Measurements from ENCODE around the gene POLR1A. TPM values are rescaled to one million over a fixed set of nuclear protein-coding genes. Genes with fewer than 3 reads are reported as not detected.

Gene POLR1A
- total and polyA plus RNA-seq, 4 donors, result 3.2 to 12.3 (median 6.1) TPM

DNA sequence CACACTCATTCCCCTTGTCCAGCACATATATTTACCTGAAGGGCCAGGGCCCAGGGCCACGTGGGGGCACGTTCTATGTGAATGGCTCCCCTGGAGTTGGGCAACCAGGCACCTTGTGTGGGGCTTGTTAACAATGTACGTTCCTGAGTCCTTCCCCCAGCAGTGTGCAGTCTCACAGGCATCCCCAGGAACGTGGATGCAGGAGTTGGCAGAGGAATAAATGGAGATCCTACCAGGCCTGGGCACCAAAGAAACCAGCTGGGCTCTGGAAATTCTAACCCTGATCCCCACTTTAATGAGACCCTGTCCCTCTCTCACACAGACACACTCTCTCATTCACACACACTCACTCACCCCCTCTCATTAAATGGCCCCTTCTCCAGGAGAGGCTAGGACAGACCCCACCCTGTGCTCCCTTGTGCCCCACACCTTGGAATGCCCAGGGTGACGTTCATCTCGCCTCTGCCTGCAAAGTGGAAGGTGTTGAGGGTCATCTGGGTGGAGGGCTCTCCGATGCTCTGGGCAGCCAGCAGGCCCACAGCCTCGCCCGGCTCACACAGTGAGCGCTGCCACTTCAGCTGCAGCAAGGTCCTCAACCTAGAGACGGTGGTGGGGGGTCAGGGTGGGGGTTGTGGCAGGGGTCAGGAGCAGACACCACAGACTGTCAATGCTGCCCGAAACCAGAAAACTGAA lies 65.6 kb downstream of the POLR1A start:
- no peak overlapping the region for H3K9ac ChIP-seq (ENCODE audit: low read depth in 1 of 2, low read length in 2 of 2)
- TF ChIP-seq JUND (IDR thresholded peaks at IDR 0.05), result no peak
- TF ChIP-seq, protein P1, sequence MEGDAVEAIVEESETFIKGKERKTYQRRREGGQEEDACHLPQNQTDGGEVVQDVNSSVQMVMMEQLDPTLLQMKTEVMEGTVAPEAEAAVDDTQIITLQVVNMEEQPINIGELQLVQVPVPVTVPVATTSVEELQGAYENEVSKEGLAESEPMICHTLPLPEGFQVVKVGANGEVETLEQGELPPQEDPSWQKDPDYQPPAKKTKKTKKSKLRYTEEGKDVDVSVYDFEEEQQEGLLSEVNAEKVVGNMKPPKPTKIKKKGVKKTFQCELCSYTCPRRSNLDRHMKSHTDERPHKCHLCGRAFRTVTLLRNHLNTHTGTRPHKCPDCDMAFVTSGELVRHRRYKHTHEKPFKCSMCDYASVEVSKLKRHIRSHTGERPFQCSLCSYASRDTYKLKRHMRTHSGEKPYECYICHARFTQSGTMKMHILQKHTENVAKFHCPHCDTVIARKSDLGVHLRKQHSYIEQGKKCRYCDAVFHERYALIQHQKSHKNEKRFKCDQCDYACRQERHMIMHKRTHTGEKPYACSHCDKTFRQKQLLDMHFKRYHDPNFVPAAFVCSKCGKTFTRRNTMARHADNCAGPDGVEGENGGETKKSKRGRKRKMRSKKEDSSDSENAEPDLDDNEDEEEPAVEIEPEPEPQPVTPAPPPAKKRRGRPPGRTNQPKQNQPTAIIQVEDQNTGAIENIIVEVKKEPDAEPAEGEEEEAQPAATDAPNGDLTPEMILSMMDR (IDR thresholded peaks at IDR 0.05; ENCODE audit: low read depth, low read length, missing input control), result no peak
- TF ChIP-seq RXRA (IDR thresholded peaks at IDR 0.05), result no peak
- no peak for TF ChIP-seq HNF4A (conservative IDR thresholded peaks at IDR 0.05)
- no peak for TF ChIP-seq FOXA2 (IDR thresholded peaks at IDR 0.05)
- TF ChIP-seq, protein P2, sequence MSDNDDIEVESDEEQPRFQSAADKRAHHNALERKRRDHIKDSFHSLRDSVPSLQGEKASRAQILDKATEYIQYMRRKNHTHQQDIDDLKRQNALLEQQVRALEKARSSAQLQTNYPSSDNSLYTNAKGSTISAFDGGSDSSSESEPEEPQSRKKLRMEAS (IDR thresholded peaks at IDR 0.05), result no peak
- TF ChIP-seq NR2F2 (IDR thresholded peaks at IDR 0.05), result no peak
- TF ChIP-seq SP1 (IDR thresholded peaks at IDR 0.05), result no peak
- TF ChIP-seq GABPA (IDR thresholded peaks at IDR 0.05 in 1 of 2, conservative IDR thresholded peaks at IDR 0.05 in 1 of 2), result no peak
- H3K36me3 ChIP-seq (ENCODE audit: control insufficient read depth in 4 of 4, insufficient read depth in 3 of 4, low read depth in 1 of 4, low read length in 3 of 4), result peaks cover 13 to 45% (median 22%) of the 10 kb centered on the region in 4 donors
- peaks cover 5 to 34% (median 28%) of the 10 kb centered on the region in 4 donors for H3K4me1 ChIP-seq (ENCODE audit: control insufficient read depth in 4 of 4, insufficient read depth in 4 of 4, low read length in 3 of 4)
- no peak for DNase-seq (ENCODE audit: low spot score)
- no peaks in the 10 kb centered on the region for H3K27me3 ChIP-seq (ENCODE audit: control insufficient read depth in 4 of 4, insufficient read depth in 4 of 4, low read length in 3 of 4)
- H3K27ac ChIP-seq (ENCODE audit: low read depth in 1 of 2, low read length in 2 of 2), result no peak overlapping the region
- 95% methylated on average over 12 of the region's 12 CpGs for WGBS
- no peak overlapping the region for H3K4me3 ChIP-seq (ENCODE audit: low read depth in 1 of 3, low read length in 3 of 3)
- no peaks in the 10 kb centered on the region for H3K9me3 ChIP-seq (ENCODE audit: control insufficient read depth in 4 of 4, low read length in 3 of 4)

DNA sequence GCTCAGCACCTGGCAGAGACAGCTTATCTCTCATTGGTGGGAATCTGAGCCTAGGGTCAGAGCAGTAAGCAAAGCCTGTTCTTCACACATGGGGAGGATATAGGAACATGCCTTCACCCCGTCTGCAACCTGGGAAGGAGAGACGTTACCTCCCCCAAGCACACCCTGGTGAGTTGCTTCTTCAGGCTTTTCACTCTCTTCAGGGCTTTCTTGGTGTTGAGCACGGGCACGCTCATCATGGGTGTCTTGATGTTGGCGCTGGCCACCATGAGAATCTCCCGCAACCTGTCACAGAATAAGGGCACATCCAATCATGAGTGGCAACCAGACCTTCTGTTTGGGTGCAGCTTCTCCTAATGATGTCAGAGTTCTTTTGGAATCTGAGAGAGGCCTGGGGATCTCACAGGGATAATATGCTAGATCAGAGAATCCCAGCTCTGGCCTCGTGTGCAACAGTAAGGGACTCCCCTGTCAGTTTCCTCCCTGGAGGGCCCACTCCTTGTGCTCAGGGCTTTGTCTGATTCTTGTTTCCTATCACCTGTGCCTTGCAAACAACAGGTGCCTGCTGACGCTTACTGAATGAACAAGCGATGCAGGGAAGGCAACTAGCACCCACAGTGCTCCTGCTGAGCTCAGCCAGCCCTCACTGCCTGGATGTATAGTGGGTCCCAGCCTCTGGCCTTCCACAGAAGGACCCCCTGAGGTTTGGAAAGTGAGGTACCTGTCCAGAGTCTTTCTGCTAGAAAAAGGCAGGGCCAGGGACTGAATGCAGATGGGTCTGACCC lies 66.3 kb downstream of the POLR1A start:
- Histone ChIP-seq H3K36me3 (ENCODE audit: control insufficient read depth in 4 of 4, insufficient read depth in 3 of 4, low read depth in 1 of 4, low read length in 3 of 4) (peaks cover 13 to 42% (median 19%) of the 10 kb centered on the region in 4 donors), H3K9me3 (ENCODE audit: control insufficient read depth in 4 of 4, low read length in 3 of 4) (no peaks in the 10 kb centered on the region), H3K27me3 (ENCODE audit: control insufficient read depth in 4 of 4, insufficient read depth in 4 of 4, low read length in 3 of 4) (no peaks in the 10 kb centered on the region), H3K9ac (ENCODE audit: low read depth in 1 of 2, low read length in 2 of 2) (no peak overlapping the region), H3K27ac (ENCODE audit: low read depth in 1 of 2, low read length in 2 of 2) (no peak overlapping the region), H3K4me1 (ENCODE audit: control insufficient read depth in 4 of 4, insufficient read depth in 4 of 4, low read length in 3 of 4) (peaks cover 5 to 35% (median 29%) of the 10 kb centered on the region in 4 donors), H3K4me3 (ENCODE audit: low read depth in 1 of 3, low read length in 3 of 3) (no peak overlapping the region)
- no peak for DNase-seq (ENCODE audit: low spot score)
- TF ChIP-seq GABPA (IDR thresholded peaks at IDR 0.05 in 1 of 2, conservative IDR thresholded peaks at IDR 0.05 in 1 of 2), result no peak
- TF ChIP-seq NR2F2 (IDR thresholded peaks at IDR 0.05), result no peak
- TF ChIP-seq, protein P3, sequence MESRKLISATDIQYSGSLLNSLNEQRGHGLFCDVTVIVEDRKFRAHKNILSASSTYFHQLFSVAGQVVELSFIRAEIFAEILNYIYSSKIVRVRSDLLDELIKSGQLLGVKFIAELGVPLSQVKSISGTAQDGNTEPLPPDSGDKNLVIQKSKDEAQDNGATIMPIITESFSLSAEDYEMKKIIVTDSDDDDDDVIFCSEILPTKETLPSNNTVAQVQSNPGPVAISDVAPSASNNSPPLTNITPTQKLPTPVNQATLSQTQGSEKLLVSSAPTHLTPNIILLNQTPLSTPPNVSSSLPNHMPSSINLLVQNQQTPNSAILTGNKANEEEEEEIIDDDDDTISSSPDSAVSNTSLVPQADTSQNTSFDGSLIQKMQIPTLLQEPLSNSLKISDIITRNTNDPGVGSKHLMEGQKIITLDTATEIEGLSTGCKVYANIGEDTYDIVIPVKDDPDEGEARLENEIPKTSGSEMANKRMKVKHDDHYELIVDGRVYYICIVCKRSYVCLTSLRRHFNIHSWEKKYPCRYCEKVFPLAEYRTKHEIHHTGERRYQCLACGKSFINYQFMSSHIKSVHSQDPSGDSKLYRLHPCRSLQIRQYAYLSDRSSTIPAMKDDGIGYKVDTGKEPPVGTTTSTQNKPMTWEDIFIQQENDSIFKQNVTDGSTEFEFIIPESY (IDR thresholded peaks at IDR 0.05), result no peak
- no peak for TF ChIP-seq RAD21 (IDR thresholded peaks at IDR 0.05)
- no peak for TF ChIP-seq SP1 (IDR thresholded peaks at IDR 0.05)
- 97% methylated on average over 9 of the region's 9 CpGs for WGBS
